GM12801 (cell line): ENCODE measurements around the gene KIF21B.

Experiments
- TF ChIP-seq, protein P1 (sequence below): IDR thresholded peaks from one replicate; pipeline ENCODE4 v1.5.1; 2011; ENCODE audit warnings: control low read depth; ENCODE audit not compliant: insufficient read length; ENCODE audit errors: extremely low read depth

KIF21B gene

DNA sequence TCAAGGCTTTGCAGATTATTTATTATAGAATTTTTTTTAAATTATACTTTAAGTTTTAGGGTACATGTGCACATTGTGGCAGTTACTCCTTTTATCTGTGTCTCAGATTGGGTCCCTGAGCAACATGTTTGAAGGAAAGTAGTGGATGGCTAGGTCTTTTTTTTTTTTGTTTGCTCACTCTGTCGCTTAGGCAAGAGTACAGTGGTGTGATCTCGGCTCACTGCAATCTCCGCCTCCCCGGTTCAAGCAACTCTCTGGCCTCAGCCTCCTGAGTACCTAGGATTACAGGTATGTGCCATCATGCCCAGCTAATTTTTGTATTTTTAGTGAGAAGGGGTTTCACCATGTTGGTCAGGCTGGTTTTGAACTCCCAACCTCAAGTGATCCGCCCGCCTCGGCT is 39.6 kb upstream of the KIF21B start:
- TF ChIP-seq, protein P1, sequence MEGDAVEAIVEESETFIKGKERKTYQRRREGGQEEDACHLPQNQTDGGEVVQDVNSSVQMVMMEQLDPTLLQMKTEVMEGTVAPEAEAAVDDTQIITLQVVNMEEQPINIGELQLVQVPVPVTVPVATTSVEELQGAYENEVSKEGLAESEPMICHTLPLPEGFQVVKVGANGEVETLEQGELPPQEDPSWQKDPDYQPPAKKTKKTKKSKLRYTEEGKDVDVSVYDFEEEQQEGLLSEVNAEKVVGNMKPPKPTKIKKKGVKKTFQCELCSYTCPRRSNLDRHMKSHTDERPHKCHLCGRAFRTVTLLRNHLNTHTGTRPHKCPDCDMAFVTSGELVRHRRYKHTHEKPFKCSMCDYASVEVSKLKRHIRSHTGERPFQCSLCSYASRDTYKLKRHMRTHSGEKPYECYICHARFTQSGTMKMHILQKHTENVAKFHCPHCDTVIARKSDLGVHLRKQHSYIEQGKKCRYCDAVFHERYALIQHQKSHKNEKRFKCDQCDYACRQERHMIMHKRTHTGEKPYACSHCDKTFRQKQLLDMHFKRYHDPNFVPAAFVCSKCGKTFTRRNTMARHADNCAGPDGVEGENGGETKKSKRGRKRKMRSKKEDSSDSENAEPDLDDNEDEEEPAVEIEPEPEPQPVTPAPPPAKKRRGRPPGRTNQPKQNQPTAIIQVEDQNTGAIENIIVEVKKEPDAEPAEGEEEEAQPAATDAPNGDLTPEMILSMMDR, result no peak

DNA sequence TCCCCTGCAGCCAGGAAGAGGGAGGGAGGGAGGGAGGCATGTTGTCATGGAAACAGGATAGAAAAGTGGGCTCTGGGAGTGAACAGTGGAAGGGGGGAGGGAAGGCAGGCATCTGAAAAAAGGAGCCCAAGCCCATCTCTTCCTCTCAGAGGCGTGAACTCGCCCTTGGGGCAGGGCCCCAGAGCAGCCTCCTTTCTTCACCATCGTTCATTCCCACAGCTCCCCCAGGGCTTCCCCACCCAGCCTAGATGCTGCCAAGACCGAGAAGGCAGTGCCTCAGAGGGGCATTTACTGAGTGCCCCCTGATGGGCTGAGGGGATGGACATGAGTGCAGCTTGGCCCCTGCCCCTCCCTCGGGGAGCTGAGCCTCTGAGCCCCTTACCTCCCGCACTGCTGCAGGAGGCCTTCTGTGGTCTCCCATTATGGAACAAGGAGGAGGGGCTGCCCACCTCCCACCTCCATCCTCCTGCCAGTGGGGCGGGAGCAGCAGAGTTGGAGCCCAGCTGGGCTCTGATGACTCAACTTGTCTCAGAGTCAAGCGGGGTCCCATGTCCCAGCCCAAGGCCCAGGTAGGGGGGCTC is 39.1 kb upstream of the KIF21B start:
- TF ChIP-seq, protein P1, result no peak

DNA sequence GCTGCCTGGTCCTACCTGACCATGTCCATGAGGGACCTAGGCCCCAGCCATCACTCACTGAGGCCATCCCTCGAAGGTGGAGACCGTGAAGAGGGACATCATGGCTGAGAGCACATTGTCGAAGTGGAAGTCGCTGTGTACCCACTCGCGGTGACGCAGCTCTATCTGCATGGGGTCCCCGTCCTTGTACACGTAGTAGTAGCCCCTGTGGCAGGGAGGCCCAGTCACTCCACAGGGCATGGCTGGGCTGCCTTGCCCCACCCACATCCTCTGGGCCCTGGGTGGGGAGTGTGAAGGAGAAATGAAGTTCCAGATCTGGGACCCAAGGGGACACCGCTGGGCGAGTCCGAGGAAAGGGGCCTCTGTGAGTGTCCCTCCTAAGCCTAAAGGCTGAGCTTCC is 38.4 kb upstream of the KIF21B start:
- TF ChIP-seq, protein P1, result no peak

DNA sequence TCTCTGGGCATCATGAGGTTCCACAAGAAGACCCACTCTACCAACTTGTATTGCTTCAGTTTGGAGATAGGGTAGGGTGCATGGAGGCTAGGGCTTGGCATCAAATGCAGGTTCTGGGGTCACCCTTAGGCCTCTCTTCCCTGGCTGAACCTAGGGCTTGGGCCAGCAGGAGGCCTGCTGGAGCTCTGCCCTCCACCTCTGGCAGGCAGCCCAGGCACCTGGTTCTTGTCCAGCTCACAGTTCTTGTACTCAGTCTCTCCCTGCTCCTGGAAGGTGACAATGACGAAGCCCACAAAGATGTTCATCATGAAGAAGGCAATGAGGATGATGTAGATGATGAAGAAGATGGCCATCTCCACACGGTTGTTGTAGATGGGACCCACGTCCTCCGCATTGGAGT is 37.5 kb upstream of the KIF21B start:
- TF ChIP-seq, protein P1, result no peak

DNA sequence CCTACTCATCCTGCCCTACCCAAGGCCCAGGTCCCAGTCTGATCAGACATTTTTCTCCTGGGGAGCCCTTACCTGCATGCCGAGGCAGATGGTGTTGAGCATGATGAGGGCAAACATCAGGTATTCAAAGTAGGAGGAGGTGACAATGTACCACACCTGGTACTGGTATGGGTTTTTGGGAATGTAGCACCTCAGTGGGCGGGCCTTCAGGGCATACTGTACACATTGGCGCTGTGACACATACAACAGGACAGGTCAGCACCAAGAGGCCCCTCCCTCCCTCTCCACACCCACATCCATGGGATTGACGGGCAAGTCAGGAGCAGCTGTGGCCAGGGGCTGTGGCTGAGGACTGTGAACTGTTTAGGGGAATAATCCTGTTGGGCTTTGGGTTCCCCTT is 37.1 kb upstream of the KIF21B start:
- TF ChIP-seq, protein P1, result no peak

DNA sequence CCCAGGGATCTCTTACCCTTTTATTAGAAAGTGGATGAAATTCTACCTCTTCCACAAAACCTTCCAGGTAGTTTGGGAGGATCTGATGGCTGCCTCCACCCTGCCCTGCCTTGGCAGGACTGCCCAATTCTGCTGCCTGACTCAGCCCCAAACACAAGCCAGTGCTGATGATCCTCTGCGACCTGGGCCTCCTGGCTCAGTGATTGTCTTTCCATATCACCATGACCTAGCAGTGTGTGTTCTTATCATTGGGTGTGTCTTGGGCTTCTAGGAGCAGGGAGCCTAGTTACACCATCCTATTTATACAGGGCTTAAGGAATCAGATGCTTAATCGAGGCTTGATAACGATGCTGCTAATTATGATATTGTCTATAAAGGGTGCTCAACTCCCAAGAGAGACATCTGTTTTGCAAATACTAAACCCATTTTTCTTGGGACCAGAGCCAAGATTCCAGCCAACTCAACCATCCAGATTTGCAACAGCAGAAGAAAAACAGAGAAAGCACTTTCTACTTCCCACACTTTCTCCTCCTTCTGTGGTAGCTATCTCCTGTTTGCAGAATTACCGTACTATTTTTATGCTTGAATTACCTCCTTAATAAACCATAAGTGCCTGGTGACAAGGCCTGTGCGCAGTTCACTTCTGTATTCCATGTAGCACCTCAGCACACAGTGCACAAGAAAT is 36.5 kb upstream of the KIF21B start:
- TF ChIP-seq, protein P1, result no peak

DNA sequence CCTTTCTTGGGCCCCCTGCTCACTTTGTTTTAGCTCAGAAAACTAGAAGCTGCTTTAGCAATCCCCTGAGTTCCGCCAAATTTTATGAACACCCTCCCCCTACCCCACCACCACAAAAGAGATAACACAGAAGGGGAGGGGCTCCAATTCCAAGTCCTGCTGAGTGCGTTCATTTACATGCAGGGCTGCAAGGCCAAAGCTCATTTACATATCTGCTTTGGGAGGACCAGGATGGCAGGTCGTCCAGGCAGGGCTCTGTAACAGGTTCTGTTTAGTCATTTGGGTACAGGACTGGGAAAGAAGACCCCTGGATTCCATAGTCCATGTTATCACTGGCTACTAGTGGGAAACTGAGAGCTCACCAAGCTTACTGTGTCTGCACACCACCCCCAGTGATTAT is 35.9 kb upstream of the KIF21B start:
- TF ChIP-seq, protein P1, result no peak
